ENCODE data around the gene GNGT1. TPM values are rescaled to one million over a fixed set of nuclear protein-coding genes. Genes with fewer than 3 reads are reported as not detected.
A peak's percentile ranks its signal among the peaks of the same experiment; 100 is the strongest.
"Not testable (repeated sequence)": the region's sequence is repeated elsewhere in the genome, so short reads cannot be mapped to it uniquely, and the experiment has no call there.

Gene GNGT1
- total and polyA plus RNA-seq, 4 donors: not detected

- no peak overlapping the region for H3K27ac ChIP-seq (ENCODE audit: low read depth, low read length)
- no peak for DNase-seq (ENCODE audit: low read depth in 4 of 6, low spot score in 6 of 6)
- no peaks in the 10 kb centered on the region for H3K4me1 ChIP-seq (ENCODE audit: control insufficient read depth, insufficient read depth, low read length)
- no peak overlapping the region for H3K4me3 ChIP-seq (ENCODE audit: low read depth, low read length)
- H3K9me3 ChIP-seq (ENCODE audit: control insufficient read depth, insufficient read depth, low read length): no peaks in the 10 kb centered on the region
- H3K36me3 ChIP-seq (ENCODE audit: control insufficient read depth, insufficient read depth, low read length): no peaks in the 10 kb centered on the region
- WGBS (ENCODE audit: insufficient coverage): 90% methylated on average over 1 of the region's 2 CpGs
- H3K27me3 ChIP-seq (ENCODE audit: control insufficient read depth, insufficient read depth, low read length): no peaks in the 10 kb centered on the region
Observed at GRCh38 chr7:93897680-93898079, 8.7 kb upstream of the GNGT1 start.

- Histone ChIP-seq H3K36me3 (ENCODE audit: control insufficient read depth, insufficient read depth, low read length) (no peaks in the 10 kb centered on the region), H3K9me3 (ENCODE audit: control insufficient read depth, insufficient read depth, low read length) (no peaks in the 10 kb centered on the region), H3K4me3 (ENCODE audit: low read depth, low read length) (no peak overlapping the region), H3K27ac (ENCODE audit: low read depth, low read length) (no peak overlapping the region), H3K4me1 (ENCODE audit: control insufficient read depth, insufficient read depth, low read length) (no peaks in the 10 kb centered on the region), H3K27me3 (ENCODE audit: control insufficient read depth, insufficient read depth, low read length) (no peaks in the 10 kb centered on the region)
- WGBS (ENCODE audit: insufficient coverage): no CpG with 5 or more reads among the region's 1 CpG
- peak in 2 of 6 donors; percentile 42 to 45 for DNase-seq (ENCODE audit: low read depth in 4 of 6, low spot score in 6 of 6)
Observed at GRCh38 chr7:93902777-93903423, 3.5 kb upstream of the GNGT1 start.

- no CpG with 5 or more reads among the region's 3 CpGs for WGBS (ENCODE audit: insufficient coverage)
Observed at GRCh38 chr7:93910076-93910994, 4.0 kb downstream of the GNGT1 start.

GRCh38 chr7:93911242-93911641 lies 4.9 kb downstream of the GNGT1 start:
- WGBS (ENCODE audit: insufficient coverage): no CpG with 5 or more reads among the region's 3 CpGs
- H3K4me1 ChIP-seq (ENCODE audit: control insufficient read depth, insufficient read depth, low read length); DNase-seq (ENCODE audit: low read depth in 4 of 6, low spot score in 6 of 6); H3K27me3 ChIP-seq (ENCODE audit: control insufficient read depth, insufficient read depth, low read length); H3K36me3 ChIP-seq (ENCODE audit: control insufficient read depth, insufficient read depth, low read length); H3K27ac ChIP-seq (ENCODE audit: low read depth, low read length); H3K9me3 ChIP-seq (ENCODE audit: control insufficient read depth, insufficient read depth, low read length); H3K4me3 ChIP-seq (ENCODE audit: low read depth, low read length): not testable (repeated sequence)

More at GRCh38 chr7:93910076-93910994, 4.0 kb downstream of the GNGT1 start:
- DNase-seq (ENCODE audit: low read depth in 4 of 6, low spot score in 6 of 6): no peak
- Histone ChIP-seq H3K27ac (ENCODE audit: low read depth, low read length) (peak overlapping the region; percentile 47), H3K4me1 (ENCODE audit: control insufficient read depth, insufficient read depth, low read length) (no peaks in the 10 kb centered on the region), H3K36me3 (ENCODE audit: control insufficient read depth, insufficient read depth, low read length) (no peaks in the 10 kb centered on the region), H3K9me3 (ENCODE audit: control insufficient read depth, insufficient read depth, low read length) (no peaks in the 10 kb centered on the region), H3K27me3 (ENCODE audit: control insufficient read depth, insufficient read depth, low read length) (no peaks in the 10 kb centered on the region), H3K4me3 (ENCODE audit: low read depth, low read length) (no peak overlapping the region)

- not testable (repeated sequence) for H3K4me1 ChIP-seq (ENCODE audit: control insufficient read depth, insufficient read depth, low read length); H3K36me3 ChIP-seq (ENCODE audit: control insufficient read depth, insufficient read depth, low read length); H3K9me3 ChIP-seq (ENCODE audit: control insufficient read depth, insufficient read depth, low read length); H3K27ac ChIP-seq (ENCODE audit: low read depth, low read length); DNase-seq (ENCODE audit: low read depth in 4 of 6, low spot score in 6 of 6); H3K27me3 ChIP-seq (ENCODE audit: control insufficient read depth, insufficient read depth, low read length); H3K4me3 ChIP-seq (ENCODE audit: low read depth, low read length)
Observed at GRCh38 chr7:93911661-93912060, 5.3 kb downstream of the GNGT1 start.

- H3K4me1 ChIP-seq (ENCODE audit: control insufficient read depth, insufficient read depth, low read length): no peaks in the 10 kb centered on the region
- no peak overlapping the region for H3K27ac ChIP-seq (ENCODE audit: low read depth, low read length)
- H3K4me3 ChIP-seq (ENCODE audit: low read depth, low read length): no peak overlapping the region
- H3K9me3 ChIP-seq (ENCODE audit: control insufficient read depth, insufficient read depth, low read length): no peaks in the 10 kb centered on the region
- no peaks in the 10 kb centered on the region for H3K27me3 ChIP-seq (ENCODE audit: control insufficient read depth, insufficient read depth, low read length)
- no peaks in the 10 kb centered on the region for H3K36me3 ChIP-seq (ENCODE audit: control insufficient read depth, insufficient read depth, low read length)
- no peak for DNase-seq (ENCODE audit: low read depth in 4 of 6, low spot score in 6 of 6)
Observed at GRCh38 chr7:93913197-93913596, 6.8 kb downstream of the GNGT1 start.

GRCh38 chr7:93914581-93915066 lies 8.3 kb downstream of the GNGT1 start:
- Histone ChIP-seq H3K4me1 (ENCODE audit: control insufficient read depth, insufficient read depth, low read length) (no peaks in the 10 kb centered on the region), H3K36me3 (ENCODE audit: control insufficient read depth, insufficient read depth, low read length) (no peaks in the 10 kb centered on the region), H3K27ac (ENCODE audit: low read depth, low read length) (no peak overlapping the region), H3K4me3 (ENCODE audit: low read depth, low read length) (no peak overlapping the region), H3K27me3 (ENCODE audit: control insufficient read depth, insufficient read depth, low read length) (no peaks in the 10 kb centered on the region), H3K9me3 (ENCODE audit: control insufficient read depth, insufficient read depth, low read length) (no peaks in the 10 kb centered on the region)
- DNase-seq (ENCODE audit: low read depth in 4 of 6, low spot score in 6 of 6): no peak
- WGBS (ENCODE audit: insufficient coverage): 86% methylated on average over 1 of the region's 7 CpGs

GRCh38 chr7:93915206-93915842 lies 9.0 kb downstream of the GNGT1 start:
- not testable (repeated sequence) for H3K36me3 ChIP-seq (ENCODE audit: control insufficient read depth, insufficient read depth, low read length); H3K27ac ChIP-seq (ENCODE audit: low read depth, low read length); DNase-seq (ENCODE audit: low read depth in 4 of 6, low spot score in 6 of 6); H3K4me1 ChIP-seq (ENCODE audit: control insufficient read depth, insufficient read depth, low read length); H3K4me3 ChIP-seq (ENCODE audit: low read depth, low read length); H3K9me3 ChIP-seq (ENCODE audit: control insufficient read depth, insufficient read depth, low read length); H3K27me3 ChIP-seq (ENCODE audit: control insufficient read depth, insufficient read depth, low read length)
- WGBS (ENCODE audit: insufficient coverage): no CpG with 5 or more reads among the region's 3 CpGs

GRCh38 chr7:93915888-93916287 lies 9.5 kb downstream of the GNGT1 start:
- H3K27ac ChIP-seq (ENCODE audit: low read depth, low read length); H3K36me3 ChIP-seq (ENCODE audit: control insufficient read depth, insufficient read depth, low read length); DNase-seq (ENCODE audit: low read depth in 4 of 6, low spot score in 6 of 6); H3K4me1 ChIP-seq (ENCODE audit: control insufficient read depth, insufficient read depth, low read length); H3K4me3 ChIP-seq (ENCODE audit: low read depth, low read length); H3K9me3 ChIP-seq (ENCODE audit: control insufficient read depth, insufficient read depth, low read length); H3K27me3 ChIP-seq (ENCODE audit: control insufficient read depth, insufficient read depth, low read length): not testable (repeated sequence)

Measured in spinal cord (tissue), 10 donors.